Occipital lobe (tissue), 2 donors: Measurements from ENCODE around the gene GTSE1. TPM values are rescaled to one million over a fixed set of nuclear protein-coding genes. Genes with fewer than 3 reads are reported as not detected.
A peak's percentile ranks its signal among the peaks of the same experiment; 100 is the strongest.

ENCODE experiments used
- DNase-seq: peaks from one replicate; lab custom pipeline; 2025; lab: John Stamatoyannopoulos, UW
- total RNA-seq: library from RNA; depleted of rRNA; stranded (reverse); fragments of >200 nt; gene quantifications from one replicate; pipeline ENCODE4 v1.2.3, GENCODE V29; 2014

GTSE1 gene
- total RNA-seq, 1 donor from 2014 or later = 1.1 TPM

DNA sequence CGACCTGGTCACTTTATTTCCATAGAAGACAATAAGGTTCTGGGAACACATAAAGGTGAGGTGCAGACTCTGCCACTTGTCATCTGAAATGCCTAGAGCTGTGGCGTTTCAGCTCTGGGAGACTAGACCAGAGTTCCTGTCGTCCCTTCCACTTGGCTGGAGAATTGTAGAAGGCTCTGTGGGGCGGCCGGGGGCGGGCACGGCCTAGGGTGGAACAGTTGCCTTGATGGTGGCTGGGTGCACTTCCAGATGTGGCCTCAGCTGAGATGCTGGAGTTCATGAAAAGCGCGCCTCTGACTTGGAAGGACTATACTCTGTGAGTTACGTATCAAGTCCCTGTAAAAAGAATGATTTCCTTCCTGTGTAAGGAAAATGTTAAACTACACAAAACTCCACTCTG lies 55.6 kb downstream of the GTSE1 start:
- no peak for DNase-seq

DNA sequence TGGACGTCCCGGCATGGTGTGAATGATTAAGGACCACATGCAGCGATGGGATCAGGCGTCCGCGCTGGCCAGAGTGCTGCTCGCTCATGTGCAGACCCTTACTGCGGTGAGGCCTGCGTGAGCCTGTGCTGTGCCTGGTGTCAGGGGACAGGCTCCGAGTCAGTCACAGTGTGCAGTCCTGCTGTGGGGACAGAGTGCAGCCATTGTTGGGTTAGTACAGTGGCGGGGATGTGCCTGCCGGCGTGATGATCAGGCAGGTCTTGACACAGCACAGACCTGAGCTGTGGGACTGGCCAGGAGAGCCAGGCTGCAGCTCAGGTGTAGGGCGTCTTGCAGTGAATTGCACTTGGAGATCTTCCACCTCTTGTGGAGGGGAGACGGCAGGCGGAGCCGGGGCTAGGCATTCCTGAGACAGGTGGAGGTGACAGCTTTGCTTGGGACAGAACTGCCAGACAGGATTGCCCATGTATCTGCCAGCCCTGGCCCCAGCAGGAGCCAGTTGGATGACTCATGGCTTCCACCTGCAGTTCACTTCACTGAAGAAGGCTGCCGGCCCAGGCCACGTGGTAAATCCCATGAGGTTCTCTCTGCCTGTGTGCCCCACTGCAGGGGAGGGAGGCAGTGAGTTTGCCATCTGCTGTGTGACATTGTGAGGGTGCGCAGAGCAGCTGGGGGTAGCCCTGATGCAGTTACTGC lies 56.2 kb downstream of the GTSE1 start:
- DNase-seq = peak; percentile 58

DNA sequence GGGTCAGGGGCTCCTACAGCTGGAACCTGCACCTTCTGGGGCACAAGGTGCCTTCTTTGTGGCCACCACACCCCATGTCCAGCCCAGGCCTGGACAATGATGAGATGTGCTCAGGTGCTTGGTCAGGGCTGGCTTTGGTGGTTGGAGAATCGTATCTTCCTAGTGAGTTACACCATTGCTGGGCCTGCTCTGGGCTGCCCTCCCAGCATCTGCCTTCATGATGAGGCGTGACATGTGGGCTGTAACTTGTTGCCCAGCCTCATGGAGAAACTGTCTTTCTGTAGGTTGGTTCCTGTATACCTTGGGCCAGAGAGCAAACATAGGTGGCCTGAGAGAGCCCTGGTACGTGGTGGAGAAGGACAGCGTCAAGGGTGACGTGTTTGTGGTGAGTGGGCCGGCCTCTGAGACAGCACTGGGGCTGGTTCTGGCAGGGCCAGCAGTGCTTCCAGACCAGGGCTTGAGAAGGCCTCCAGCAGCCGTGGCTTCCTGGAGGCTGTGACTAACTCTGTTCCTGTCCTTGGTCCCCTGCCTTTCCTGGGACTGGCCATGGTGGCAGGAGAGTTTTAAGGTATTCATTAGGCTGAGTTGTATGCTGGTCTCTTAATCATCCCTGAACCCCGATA lies 56.9 kb downstream of the GTSE1 start:
- DNase-seq = no peak

DNA sequence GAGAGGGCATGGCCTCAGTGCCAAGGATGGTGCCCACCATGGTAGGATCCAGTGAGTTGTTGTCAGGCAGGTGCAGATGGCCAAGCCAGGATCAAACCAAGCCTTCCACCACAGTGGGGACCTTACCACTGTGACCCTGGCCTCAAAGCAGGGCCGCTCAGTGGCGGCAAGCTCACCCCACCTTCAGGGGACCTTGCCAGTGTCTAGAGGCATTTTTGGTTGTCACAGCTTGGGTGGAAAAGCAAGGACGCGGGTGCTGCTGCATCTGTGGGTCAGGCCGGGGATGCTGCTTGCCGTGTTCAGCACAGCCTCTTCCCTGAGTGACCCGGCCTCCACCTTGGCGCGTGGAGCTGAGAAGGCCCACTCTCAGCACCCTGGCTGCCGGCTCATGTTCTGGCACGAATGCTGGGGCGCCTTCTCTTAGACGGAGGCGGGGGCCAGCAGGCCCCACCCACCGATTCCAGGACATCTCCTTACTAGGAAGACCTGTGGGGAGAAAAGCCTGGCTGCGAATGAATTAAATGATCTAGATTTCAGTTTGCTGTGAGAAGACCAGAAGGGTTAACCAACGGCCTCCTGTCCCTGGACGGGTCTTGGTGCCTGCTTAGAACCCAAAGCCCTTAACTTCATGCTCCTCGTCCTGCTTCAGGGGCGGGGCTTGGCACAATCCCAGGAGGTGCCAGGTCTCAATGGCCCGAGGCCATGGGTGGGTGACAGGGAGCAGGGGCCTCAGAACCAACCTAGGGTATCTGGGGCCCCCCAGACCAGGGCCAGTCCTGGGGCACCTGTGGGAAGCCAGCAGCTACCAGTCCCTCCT lies 57.7 kb downstream of the GTSE1 start:
- DNase-seq = no peak

DNA sequence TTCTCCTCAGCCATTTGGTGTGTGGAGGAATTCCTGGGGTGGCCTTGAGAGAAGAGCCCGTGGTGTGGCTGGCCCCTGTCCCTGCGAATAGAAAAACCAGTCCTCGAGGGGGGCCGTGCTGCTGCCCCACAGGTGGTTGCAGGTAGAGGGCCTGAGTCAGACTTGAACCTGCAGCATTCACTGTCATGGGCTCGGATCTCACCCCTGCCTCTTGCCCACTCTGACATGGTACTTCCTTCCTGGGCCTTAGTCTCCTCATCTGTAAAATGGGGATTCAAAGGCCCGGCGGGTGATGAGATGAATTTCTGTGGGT lies 58.3 kb downstream of the GTSE1 start:
- no peak for DNase-seq

DNA sequence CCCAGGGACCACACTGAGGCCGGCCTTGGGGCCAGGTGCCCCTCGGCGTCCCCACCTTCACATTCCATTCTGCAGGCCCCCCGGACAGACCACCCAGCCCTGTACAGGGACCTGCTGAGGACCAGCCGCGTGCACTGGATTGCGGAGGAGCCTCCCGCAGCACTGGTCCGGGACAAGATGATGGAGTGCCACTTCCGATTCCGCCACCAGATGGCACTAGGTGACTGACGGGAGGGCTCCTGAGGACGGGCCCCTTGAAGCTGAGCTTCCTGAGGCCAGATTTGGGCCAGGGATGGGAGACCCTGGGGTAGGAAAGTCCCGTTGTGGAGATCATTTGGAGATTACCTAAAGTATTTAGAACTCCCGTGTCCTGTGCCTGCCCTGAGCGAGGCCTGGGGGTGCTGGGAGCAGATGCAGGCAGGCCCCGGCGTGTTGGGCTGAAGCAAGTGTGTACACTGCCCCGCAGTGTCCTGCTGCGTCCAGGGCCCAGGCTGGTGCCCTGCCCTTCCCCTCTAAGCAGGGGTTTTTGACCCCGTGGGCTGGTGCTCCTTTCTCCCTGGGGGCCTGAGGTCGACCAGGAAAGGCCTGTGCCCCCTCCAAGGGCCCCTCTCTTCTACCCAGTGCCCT lies 58.8 kb downstream of the GTSE1 start:
- DNase-seq = peak; percentile 24

DNA sequence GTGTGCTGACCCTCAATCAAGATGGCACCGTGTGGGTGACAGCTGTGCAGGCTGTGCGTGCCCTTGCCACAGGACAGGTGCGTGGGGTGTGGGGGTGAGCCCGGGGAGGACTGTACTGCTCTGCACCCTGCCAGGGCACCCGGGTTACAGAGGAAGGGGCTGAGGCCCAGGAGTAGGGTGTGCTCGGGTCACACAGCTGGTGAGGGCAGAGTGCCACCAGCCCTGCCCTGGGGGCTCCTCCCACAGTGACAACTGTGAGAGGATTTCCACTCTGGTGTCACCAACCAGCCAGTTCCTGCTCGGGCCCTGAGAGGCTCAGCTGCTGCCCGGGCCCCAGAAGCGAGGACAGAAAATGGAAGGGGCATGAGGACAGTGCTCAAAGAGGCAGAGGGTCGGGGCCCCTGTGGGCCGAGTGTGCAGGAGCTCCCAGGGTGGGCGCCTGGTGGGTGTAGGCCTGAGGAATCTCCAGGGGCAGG lies 59.4 kb downstream of the GTSE1 start:
- no peak for DNase-seq

DNA sequence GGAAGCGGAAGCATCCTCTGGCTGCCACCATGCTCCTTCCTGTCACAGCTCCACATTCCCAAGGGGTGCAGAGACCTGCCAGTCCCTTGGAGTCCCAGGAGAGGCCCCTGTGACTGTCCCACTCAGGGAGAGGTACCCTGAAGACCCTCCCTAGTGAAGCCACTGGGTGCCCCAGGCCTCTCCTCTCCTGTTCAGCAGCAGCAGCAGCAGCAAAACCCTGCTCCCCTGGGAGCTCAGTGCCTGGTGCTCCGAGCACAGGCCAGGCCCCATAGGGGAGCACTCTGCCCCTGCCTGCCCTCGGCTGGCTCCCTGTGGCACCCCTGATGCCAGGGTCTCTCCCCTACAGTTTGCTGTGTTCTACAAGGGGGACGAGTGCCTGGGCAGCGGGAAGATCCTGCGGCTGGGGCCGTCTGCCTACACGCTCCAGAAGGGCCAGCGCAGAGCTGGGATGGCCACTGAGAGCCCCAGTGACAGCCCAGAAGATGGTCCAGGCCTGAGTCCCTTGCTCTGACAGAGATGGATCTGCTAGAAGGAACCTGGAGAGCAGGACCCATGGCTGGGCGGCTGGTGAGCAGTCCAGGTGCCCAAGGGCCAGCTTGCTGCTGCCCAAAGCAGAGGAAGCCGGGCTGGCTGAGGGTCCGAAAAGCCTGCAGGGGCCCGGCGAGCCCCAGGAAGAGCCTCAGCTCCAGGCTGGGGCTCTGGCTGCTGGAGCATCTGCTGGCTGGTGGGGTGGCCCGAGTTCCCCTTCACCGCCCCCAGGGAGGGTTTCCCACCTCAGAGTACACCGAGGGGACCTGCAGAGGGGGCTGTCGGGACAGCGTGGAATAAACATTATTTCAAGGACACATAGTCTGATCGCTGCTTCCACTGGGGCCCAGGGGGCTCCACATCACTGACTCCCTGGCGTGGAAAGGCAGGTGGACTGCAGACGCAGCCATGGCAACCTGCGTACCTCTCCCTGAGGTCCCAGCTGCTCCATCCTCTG lies 60.1 kb downstream of the GTSE1 start:
- no peak for DNase-seq

DNA sequence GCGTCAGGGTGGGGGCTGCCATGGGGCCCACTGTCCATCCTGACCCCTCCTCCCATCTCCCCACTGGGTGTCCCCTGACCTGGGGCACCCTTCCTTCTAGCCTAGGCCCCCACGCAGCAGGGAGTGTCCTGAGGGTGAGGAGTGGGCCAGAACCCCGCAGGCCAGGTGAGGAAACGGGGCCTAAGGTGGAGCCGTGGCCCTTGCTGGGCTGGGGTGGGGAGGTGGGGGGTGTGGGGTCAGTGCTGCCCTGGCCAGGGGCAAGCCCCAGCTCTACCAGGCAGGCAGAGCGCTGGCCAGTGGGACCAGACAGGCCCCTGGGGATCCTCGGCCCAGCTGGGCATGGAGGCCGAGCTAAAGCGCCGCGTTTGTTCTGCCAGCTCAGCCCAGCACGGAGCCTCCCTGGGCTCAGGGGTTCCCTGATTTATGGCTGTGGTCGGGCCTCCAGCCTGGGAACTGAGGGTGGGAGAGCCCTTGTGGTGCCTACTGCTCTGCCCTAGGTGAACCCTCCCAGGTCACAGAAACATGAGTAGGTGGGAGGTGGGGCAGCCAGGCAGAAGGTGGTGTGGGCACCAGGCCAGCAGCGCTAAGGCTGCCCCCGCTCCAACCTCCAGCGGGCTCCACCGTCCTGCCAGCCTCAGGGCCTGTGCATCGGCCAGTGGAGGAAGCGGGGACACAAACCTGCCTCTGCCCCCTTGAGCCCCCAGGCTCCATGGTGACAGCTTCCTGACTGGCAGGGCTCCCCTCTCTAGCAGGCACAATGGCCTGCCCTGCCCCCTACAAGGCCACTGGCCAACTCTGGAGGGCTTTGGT lies 61.2 kb downstream of the GTSE1 start:
- no peak for DNase-seq

DNA sequence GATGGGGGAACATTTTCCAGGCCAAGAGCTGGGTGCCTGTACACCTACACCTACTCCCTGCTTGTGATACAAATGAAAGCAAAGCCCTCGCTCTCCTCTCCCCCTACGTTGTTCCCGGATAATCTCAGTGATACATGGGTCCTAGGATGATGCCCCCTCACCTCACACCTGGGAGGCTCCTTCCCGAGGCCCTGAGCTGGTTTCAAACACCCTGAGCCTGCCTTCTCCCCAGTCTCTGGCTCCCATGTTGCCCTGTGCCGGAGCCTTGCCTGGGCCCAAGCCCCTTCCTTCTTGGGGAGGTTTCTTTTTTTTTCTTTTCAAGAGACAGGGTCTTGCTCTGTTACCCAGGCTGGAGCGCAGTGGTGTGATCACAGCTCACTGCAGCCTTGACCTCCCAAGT lies 62.1 kb downstream of the GTSE1 start:
- DNase-seq = no peak

DNA sequence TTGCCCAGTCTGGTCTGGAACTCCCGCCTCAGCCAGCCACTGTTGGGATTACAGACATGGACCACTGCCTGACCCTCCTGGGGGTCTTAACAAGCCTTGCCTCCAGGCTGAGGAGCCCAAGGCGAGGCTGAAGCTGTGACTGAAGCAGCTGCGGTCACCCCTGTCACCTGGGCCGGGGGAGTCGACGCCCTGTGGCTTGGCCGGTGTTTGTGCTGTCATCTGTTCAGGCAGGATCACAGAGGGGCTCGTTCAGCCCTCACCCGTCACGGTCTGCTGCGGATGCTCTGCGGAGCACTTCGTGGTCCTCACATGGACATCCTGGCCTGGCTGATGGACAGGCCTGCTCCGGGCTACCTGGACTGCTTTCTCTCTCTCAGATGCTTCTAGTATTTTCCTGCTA lies 62.7 kb downstream of the GTSE1 start:
- DNase-seq = no peak

DNA sequence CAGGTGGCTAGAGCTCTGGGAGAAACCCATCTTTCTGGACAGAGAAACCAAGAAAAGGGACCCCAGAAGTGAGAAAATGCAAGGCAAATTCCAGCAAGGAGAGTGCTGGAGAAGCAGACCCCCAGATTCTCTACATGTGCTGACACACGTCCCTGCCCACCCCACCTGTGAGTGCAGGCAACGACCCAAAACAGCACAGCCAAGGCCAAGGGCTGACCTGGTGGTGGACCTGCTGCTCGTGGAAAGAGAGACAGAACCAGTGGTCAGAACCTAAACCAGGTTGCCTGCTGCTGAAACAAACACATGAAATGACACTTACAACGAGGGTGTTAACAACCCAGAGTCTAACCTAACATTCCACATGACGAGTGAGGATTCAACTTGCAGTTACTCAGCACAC lies 63.4 kb downstream of the GTSE1 start:
- no peak for DNase-seq

DNA sequence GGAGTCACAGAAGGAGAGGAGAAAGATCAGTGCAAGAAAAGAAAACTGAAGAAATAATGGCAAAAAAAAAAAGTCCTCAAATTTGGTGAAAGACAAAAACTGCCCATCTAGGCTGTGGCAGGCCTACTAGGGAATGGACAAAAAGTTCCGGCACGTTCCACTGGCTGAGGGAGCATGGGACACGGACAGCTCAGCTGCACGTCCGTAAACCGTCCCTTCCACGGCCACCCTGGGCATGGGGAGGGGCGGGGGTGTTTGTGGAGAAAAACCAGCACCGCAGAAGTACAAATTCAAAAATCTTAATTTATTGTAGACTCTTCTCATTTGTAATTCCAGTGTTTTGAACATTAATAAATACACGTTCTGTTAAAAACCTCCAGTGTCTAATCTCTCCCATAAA lies 64.2 kb downstream of the GTSE1 start:
- no peak for DNase-seq

DNA sequence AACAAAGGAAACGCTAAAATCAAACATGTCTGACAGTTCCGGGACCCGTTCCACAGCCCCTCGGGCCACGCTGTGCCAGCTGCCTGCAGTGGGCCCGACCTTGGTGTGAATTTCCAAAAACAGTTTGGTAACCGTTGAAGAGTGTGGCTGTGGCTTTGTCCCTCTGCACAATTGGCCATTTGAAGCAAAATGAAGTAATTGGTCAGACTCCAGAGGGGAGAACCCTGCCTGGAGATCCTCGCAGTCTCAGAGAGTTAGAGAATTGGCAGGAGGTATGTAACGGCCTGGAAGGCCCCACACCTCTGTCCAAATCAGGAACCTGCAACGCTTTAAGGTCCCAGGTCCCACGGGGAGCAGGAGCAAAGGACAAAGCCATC lies 65.1 kb downstream of the GTSE1 start:
- no peak for DNase-seq

DNA sequence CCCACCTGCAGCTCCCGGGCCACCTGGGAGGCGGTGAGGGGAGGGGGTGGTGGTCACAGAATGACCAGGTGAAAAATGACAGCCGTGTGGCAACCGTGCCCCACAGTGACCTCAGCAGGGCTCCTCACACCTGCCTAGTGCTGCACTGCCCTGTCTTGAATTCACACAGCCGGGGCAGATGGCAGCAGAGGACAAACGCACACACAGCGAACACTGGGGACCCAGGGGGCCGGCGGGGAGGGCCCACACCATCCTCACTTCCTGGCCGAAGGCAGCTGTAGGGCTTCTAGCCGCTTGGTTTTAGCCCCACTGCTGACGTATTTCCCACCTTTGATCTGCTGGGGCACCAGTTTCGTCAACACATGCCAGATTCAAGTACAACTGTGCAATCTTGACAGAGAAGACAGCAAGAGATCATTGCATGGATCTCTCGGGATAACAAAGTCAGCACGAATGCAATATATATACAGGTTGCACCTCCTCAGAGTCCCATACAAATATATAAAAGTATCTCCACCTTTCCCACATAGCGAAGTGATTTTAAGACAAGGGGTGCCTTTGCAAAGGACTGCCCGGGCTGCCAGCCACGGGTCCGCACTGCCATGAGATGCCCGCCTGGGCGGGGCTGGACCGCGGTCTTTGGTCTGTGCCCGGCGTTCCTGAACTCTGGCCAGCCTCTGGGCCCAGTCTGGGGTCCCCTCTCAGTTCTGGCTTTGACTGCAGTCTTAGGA lies 65.7 kb downstream of the GTSE1 start:
- no peak for DNase-seq

DNA sequence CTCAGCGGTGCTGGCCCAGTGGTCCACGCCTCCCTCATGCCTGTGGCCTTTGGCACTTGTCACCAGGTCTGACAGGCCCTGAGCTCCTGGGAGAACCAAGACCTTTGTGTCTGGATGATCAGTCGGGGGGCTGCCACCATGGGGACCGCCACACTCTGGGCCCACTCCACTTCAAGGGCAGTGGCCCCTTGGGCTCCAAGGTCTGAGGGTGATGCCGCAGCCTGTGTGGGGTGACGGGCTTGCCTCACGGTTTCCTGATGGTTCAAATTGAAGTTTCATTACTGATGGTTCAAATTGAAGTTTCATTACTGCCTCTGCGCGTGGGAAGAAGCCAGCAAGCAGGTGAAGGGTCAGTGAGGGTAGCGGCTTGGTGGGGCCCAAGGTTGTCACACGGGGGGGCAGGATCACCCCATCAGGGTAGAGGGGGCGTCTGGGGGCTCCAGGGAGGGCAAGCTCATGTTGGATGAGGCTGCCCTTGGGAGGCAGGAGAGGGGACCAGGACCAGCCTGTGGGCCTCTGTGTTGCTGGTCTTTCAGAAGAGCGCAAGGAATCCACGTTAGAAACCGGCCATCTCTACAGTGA lies 66.4 kb downstream of the GTSE1 start:
- DNase-seq = no peak

DNA sequence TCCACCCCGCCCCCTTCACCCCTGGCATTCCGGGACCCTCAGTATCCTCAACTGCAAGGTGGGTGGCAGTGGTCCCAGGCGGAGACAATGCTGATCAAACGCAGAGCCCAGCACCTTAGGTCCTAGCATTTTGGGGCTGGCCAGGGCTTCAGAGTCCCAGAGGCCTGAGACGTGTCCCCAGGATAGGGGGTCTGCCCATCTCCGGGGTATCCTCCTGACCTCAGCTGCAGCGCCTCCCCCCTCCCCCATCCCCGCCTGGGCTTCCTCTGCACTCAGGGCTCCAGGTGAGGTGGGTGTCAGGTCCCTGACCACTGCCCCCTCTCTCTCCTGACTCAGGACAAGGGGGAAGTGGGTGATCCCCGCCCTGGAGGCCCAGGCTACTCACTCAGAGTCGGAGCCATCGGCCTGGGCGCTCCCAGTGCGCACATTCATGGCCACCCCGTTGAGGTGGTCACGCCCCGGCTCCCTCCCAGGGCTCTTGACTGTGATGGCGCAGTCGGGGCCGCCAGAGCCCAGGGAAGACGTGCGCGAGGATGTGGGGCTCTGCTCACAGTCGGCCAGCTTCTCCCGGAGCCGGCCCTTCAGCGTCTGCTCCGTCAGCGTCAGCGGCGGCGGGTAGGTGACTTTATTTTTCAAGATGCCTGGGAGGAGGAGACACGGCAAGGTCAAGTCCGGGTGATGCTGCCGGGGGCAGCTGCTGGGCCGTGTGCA lies 67.1 kb downstream of the GTSE1 start:
- DNase-seq = no peak

DNA sequence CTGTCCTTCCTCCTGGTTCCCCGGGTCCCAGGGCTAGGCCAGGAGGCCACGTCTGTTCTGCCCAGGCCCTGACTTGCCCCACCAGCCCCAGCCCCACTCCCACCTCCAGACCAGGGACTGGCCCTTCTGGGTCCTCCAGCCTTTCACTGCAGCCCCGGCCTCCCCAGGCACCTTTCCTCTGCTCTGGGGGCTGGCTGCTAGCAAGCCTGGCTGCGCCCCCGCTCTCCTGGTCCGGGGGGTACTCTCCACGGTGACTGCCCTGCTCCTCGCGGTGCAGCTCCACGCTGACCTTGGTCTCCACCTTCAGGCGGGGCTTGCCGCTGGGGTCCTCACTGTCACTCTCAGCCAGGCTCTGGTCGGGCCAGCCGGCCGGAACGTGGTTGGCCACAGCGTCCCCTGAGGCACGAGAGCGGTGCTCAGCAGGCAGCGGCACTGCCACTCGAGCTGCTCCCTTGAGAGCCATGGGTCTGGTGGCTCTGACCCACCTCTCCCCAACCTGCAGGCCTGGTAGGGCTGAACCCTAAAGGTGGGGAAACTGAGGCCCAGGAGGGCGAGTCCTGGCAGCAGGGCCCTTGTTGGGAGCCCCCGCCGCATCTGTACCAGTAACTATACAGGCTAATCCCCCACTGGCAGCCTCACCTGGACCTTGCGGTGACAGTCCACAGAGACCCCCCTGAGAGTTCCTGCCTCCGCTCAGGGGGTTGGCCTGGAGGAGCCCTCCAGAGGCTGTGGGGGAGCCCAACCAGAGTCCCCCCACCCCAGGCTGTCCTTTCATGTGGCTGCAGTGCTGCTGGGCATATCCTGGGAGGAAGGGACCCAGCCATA lies 67.9 kb downstream of the GTSE1 start:
- no peak for DNase-seq
